Ovary (tissue), 9 donors: ENCODE data around the gene NELL1. TPM values are rescaled to one million over a fixed set of nuclear protein-coding genes. Genes with fewer than 3 reads are reported as not detected.

Experiments
- DNase-seq, 5 donors: peaks; one replicate each; pipeline ENCODE4 v3.0.0-alpha.2; 2019 to 2020
- H3K27ac ChIP-seq, 2 donors: fragments of 200-600 bp; one replicate each; pipeline versions ENCODE4 v1.5.1 to v1.8.0; 2019 to 2022
- H3K27me3 ChIP-seq: fragments of 200-600 bp; one replicate; pipeline ENCODE4 v1.8.0; 2022
- H3K36me3 ChIP-seq: fragments of 200-600 bp; sonication (generic); one replicate; pipeline ENCODE4 v1.5.1; 2019
- H3K4me1 ChIP-seq: one replicate; pipeline ENCODE4 v1.8.1; 2013; ENCODE audit warnings: mild to moderate bottlenecking, moderate library complexity; ENCODE audit not compliant: insufficient read depth
- H3K4me3 ChIP-seq: fragments of 200-600 bp; sonication (generic); one replicate; pipeline ENCODE4 v1.5.1; 2017
- H3K9me3 ChIP-seq, 2 donors: fragments of 200-600 bp in 1 of 2; sonication (generic) in 1 of 2; one replicate each; pipeline versions ENCODE4 v1.5.1 to v1.8.1; 2013 to 2019; ENCODE audit warnings: mild to moderate bottlenecking in 1 of 2, moderate library complexity in 1 of 2
- CTCF ChIP-seq, 3 donors: fragments of 450-650 bp in 2 of 3; fragments of 200-600 bp in 1 of 3; IDR thresholded peaks; one replicate each; pipeline versions ENCODE4 v1.5.1 to v1.8.0; 2016 to 2022; ENCODE audit warnings: antibody characterized with exemption in 3 of 3, mild to moderate bottlenecking in 1 of 3
- EP300 ChIP-seq: sonication (generic); formaldehyde crosslinking; IDR thresholded peaks from one replicate; pipeline ENCODE4 v1.6.1; 2017; ENCODE audit warnings: antibody characterized with exemption
- POLR2A ChIP-seq: fragments of 450-650 bp; IDR thresholded peaks from one replicate; pipeline ENCODE4 v1.6.1; 2017; ENCODE audit warnings: antibody characterized with exemption, mild to moderate bottlenecking, moderate library complexity
- WGBS, 3 donors: extraction: QIAGEN DNeasy Blood & Tissue Kit in 1 of 3; methylation state at CpG; one replicate each; pipeline versions ENCODE4 v1.1.5 to v1.1.7; 2013 to 2017; 5-methylcytosine and 5-hydroxymethylcytosine counted together
- intact Hi-C, 4 donors: fragments of 100-400 bp; cut with DNase I; formaldehyde crosslinking; loops; one replicate each; pipeline versions ENCODE4 v1.11.0 to v1.15.1; 2022 to 2023
- polyA plus RNA-seq, 2 donors: library from polyadenylated mRNA; stranded (reverse); fragments of 200-250 nt in 1 of 2; fragments of 350-450 nt in 1 of 2; fragmentation: Illumina TruSeq in 1 of 2; extraction: RNeasy Lipid Tissue Mini Kit (QIAGEN cat#74804) in 1 of 2; gene quantifications; one replicate each; pipeline ENCODE4 v1.2.3, GENCODE V29; 2013 to 2014
- total RNA-seq, 7 donors: library from RNA; depleted of rRNA in 2 of 7; stranded (reverse); fragments of >200 nt in 2 of 7; fragmentation: NEBNext Ultra II Directional in 3 of 7; extraction: Animal tissue kit (Norgen Biotek cat#: 25700) in 3 of 7; gene quantifications; one replicate each; pipeline versions ENCODE4 v1.1.0 to v1.2.4, GENCODE V29; 2016 to 2023
- donor health status: DM: no; HTN: no; CAD: no; lungs with moderate emphysema.
- donor health status: DM: no; HTN: no; CAD: no.
- donor health status: Bipolar disorder and iron deficiency.
- donor health status: DM: yes; HTN: yes; CAD: no.
- donor health status: DM: no; HTN: no; CAD: no.
- donor health status: DM: yes; HTN: yes; CAD: no.

Gene NELL1
- total and polyA plus RNA-seq, 9 donors: 0.21 to 0.43 (median 0.36) TPM; not detected in 5

DNA sequence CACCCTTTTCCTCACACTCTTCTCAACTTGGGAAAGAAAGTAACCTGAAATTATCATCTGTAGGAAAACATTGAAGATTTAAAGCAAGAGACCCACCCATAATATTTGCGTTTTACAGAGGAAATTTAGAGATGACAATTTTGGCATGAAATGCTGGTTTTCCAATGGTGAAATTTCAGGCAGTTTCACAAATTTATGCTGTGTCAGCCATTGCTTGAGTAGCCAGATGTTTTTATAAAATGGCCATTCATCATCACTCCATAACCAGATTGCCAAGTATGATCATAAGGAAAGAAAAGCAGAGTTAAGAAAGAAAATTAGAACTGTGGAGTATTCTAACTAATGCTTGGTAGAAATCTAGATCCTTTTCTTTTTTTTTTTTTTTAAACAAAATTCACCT is 732.9 kb downstream of the NELL1 start:
- WGBS, 3 donors: 41 to 65% (median 48%) methylated on average over 1 of the region's 1 CpG
- Histone ChIP-seq H3K4me3 (no peak overlapping the region), H3K27ac (no peak overlapping the region), H3K4me1 (no peaks in the 10 kb centered on the region), H3K36me3 (no peaks in the 10 kb centered on the region), H3K27me3 (no peaks in the 10 kb centered on the region), H3K9me3 (no peaks in the 10 kb centered on the region)
- intact Hi-C loops: no loop called here
- no peak for TF ChIP-seq EP300
- no peak for TF ChIP-seq CTCF (IDR thresholded peaks at IDR 0.05)
- TF ChIP-seq POLR2A: no peak
- no peak for DNase-seq

- Histone ChIP-seq H3K4me1 (no peaks in the 10 kb centered on the region), H3K4me3 (no peak overlapping the region), H3K36me3 (no peaks in the 10 kb centered on the region), H3K9me3 (no peaks in the 10 kb centered on the region), H3K27ac (no peak overlapping the region), H3K27me3 (no peaks in the 10 kb centered on the region)
- no peak for DNase-seq
- intact Hi-C loops: no loop called here
- TF ChIP-seq EP300 (no peak), CTCF (IDR thresholded peaks at IDR 0.05) (no peak), POLR2A (no peak)
Measured at GRCh38 chr11:21403069-21403468, 733.7 kb downstream of the NELL1 start.

- Histone ChIP-seq H3K27me3 (no peaks in the 10 kb centered on the region), H3K9me3 (no peaks in the 10 kb centered on the region), H3K4me3 (no peak overlapping the region), H3K4me1 (no peaks in the 10 kb centered on the region), H3K27ac (no peak overlapping the region), H3K36me3 (no peaks in the 10 kb centered on the region)
- intact Hi-C loops: no loop called here
- TF ChIP-seq POLR2A: no peak
- no peak for TF ChIP-seq CTCF (IDR thresholded peaks at IDR 0.05)
- no peak for TF ChIP-seq EP300
- DNase-seq: no peak
- WGBS, 3 donors: 57 to 59% (median 59%) methylated on average over 1 of the region's 1 CpG
Measured at GRCh38 chr11:21405422-21405821, 736.0 kb downstream of the NELL1 start.

GRCh38 chr11:21410513-21410912 is 741.1 kb downstream of the NELL1 start:
- no peak for TF ChIP-seq POLR2A
- no peak for TF ChIP-seq EP300
- TF ChIP-seq CTCF (IDR thresholded peaks at IDR 0.05): no peak
- 77 to 84% (median 78%) methylated on average over 5 of the region's 5 CpGs for WGBS, 3 donors

GRCh38 chr11:21411104-21411503 is 741.7 kb downstream of the NELL1 start:
- intact Hi-C loops: no loop called here
- Histone ChIP-seq H3K4me1 (no peaks in the 10 kb centered on the region), H3K36me3 (no peaks in the 10 kb centered on the region), H3K4me3 (no peak overlapping the region), H3K9me3 (no peaks in the 10 kb centered on the region), H3K27ac (no peak overlapping the region), H3K27me3 (no peaks in the 10 kb centered on the region)
- no peak for TF ChIP-seq EP300
- no peak for TF ChIP-seq POLR2A
- TF ChIP-seq CTCF (IDR thresholded peaks at IDR 0.05): no peak
- 0 to 73% (median 0%) methylated on average over 1 of the region's 1 CpG for WGBS, 3 donors
- no peak for DNase-seq

More at GRCh38 chr11:21410513-21410912, 741.1 kb downstream of the NELL1 start:
- no peaks in the 10 kb centered on the region for H3K9me3 ChIP-seq
- H3K27me3 ChIP-seq: no peaks in the 10 kb centered on the region
- H3K36me3 ChIP-seq: no peaks in the 10 kb centered on the region
- H3K4me3 ChIP-seq: no peak overlapping the region
- no peak overlapping the region for H3K27ac ChIP-seq
- intact Hi-C loops: no loop called here
- no peak for DNase-seq
- no peaks in the 10 kb centered on the region for H3K4me1 ChIP-seq
